Mononuclear cell (primary cell): ENCODE measurements around the gene PFN3. TPM values are rescaled to one million over a fixed set of nuclear protein-coding genes. Genes with fewer than 3 reads are reported as not detected.

Experiments used
- H3K27me3 ChIP-seq: 2 replicates; pipeline ENCODE4 v1.6.0; 2011; ENCODE audit warnings: low read length, control low read depth; ENCODE audit not compliant: insufficient read depth
- H3K4me1 ChIP-seq: 2 replicates; pipeline ENCODE4 v1.5.1; 2011; ENCODE audit warnings: mild to moderate bottlenecking, low read length, control low read depth; ENCODE audit not compliant: insufficient read depth
- H3K4me3 ChIP-seq: 2 replicates; pipeline ENCODE4 v1.5.1; 2011; ENCODE audit warnings: mild to moderate bottlenecking, low read length, moderate library complexity
- H3K9me3 ChIP-seq: 2 replicates; pipeline ENCODE4 v1.5.1; 2011; ENCODE audit warnings: low read depth, mild to moderate bottlenecking, control low read depth, low read length
- total RNA-seq: library from RNA; depleted of rRNA; stranded (reverse); fragments of >200 nt; gene quantifications from one replicate; pipeline ENCODE4 v1.2.3, GENCODE V29; 2012

The PFN3 gene
- total RNA-seq = not detected

GRCh38 chr5:177399997-177400868 is at the start of gene PFN3:
PFN3 (minus strand) TSS chr5:177400661; CDS start chr5:177400576, 85 bp downstream.
- H3K4me1 ChIP-seq = peaks cover 33% of the 10 kb centered on the region
- peaks cover 44% of the 10 kb centered on the region for H3K27me3 ChIP-seq
- no peak within 1 kb of the TSS for H3K4me3 ChIP-seq
- no peaks in the 10 kb centered on the region for H3K9me3 ChIP-seq

GRCh38 chr5:177449140-177450061 is 48.9 kb upstream of the PFN3 start:
- Histone ChIP-seq H3K4me1 (peaks cover 51% of the 10 kb centered on the region), H3K9me3 (no peaks in the 10 kb centered on the region), H3K27me3 (peaks cover 4% of the 10 kb centered on the region), H3K4me3 (no peak overlapping the region)

GRCh38 chr5:177448244-177448950 is 47.9 kb upstream of the PFN3 start:
- Histone ChIP-seq H3K4me1 (peaks cover 45% of the 10 kb centered on the region), H3K4me3 (no peak overlapping the region)

GRCh38 chr5:177447611-177448243 is 47.3 kb upstream of the PFN3 start:
- no peak overlapping the region for H3K4me3 ChIP-seq
- H3K9me3 ChIP-seq = no peaks in the 10 kb centered on the region
- peaks cover 4% of the 10 kb centered on the region for H3K27me3 ChIP-seq
- H3K4me1 ChIP-seq = peaks cover 43% of the 10 kb centered on the region

More at GRCh38 chr5:177448244-177448950, 47.9 kb upstream of the PFN3 start:
- Histone ChIP-seq H3K9me3 (no peaks in the 10 kb centered on the region), H3K27me3 (peaks cover 4% of the 10 kb centered on the region)

- Histone ChIP-seq H3K4me3 (peak overlapping the region; percentile 40), H3K27me3 (peaks cover 4% of the 10 kb centered on the region), H3K4me1 (peaks cover 43% of the 10 kb centered on the region), H3K9me3 (no peaks in the 10 kb centered on the region)
These were observed 46.7 kb upstream of the PFN3 start for GRCh38 chr5:177447066-177447610.

- peak within 1 kb of the TSS; percentile 40 for H3K4me3 ChIP-seq
- no peaks in the 10 kb centered on the region for H3K9me3 ChIP-seq
- peaks cover 4% of the 10 kb centered on the region for H3K27me3 ChIP-seq
- peaks cover 43% of the 10 kb centered on the region for H3K4me1 ChIP-seq
These were observed 46.0 kb upstream of the PFN3 start, which contains the start of gene PRR7 for GRCh38 chr5:177446200-177447065. PRR7 (plus strand) TSS chr5:177446814; CDS start chr5:177455068, 8,254 bp downstream.

- peaks cover 48% of the 10 kb centered on the region for H3K4me1 ChIP-seq
- H3K9me3 ChIP-seq = no peaks in the 10 kb centered on the region
- H3K27me3 ChIP-seq = peaks cover 4% of the 10 kb centered on the region
- no peak overlapping the region for H3K4me3 ChIP-seq
These were observed 45.4 kb upstream of the PFN3 start for GRCh38 chr5:177445917-177446199.

- no peak overlapping the region for H3K4me3 ChIP-seq
- H3K4me1 ChIP-seq = peaks cover 54% of the 10 kb centered on the region
- no peaks in the 10 kb centered on the region for H3K9me3 ChIP-seq
- peaks cover 4% of the 10 kb centered on the region for H3K27me3 ChIP-seq
These were observed 44.8 kb upstream of the PFN3 start for GRCh38 chr5:177445052-177445916.

- Histone ChIP-seq H3K9me3 (no peaks in the 10 kb centered on the region), H3K4me1 (peaks cover 58% of the 10 kb centered on the region), H3K4me3 (no peak overlapping the region), H3K27me3 (peaks cover 4% of the 10 kb centered on the region)
These were observed 43.9 kb upstream of the PFN3 start for GRCh38 chr5:177444106-177445051.

GRCh38 chr5:177443144-177443983 is 42.9 kb upstream of the PFN3 start:
- no peak overlapping the region for H3K4me3 ChIP-seq
- H3K4me1 ChIP-seq = peaks cover 62% of the 10 kb centered on the region
- H3K9me3 ChIP-seq = no peaks in the 10 kb centered on the region
- peaks cover 3% of the 10 kb centered on the region for H3K27me3 ChIP-seq

- no peak overlapping the region for H3K4me3 ChIP-seq
- H3K27me3 ChIP-seq = no peaks in the 10 kb centered on the region
- H3K4me1 ChIP-seq = peaks cover 57% of the 10 kb centered on the region
- no peaks in the 10 kb centered on the region for H3K9me3 ChIP-seq
These were observed 41.8 kb upstream of the PFN3 start for GRCh38 chr5:177442066-177442826.
